Stomach smooth muscle (tissue), 2 donors: ENCODE results near the gene C17orf107.
"Not testable (repeated sequence)": the region's sequence is repeated elsewhere in the genome, so short reads cannot be mapped to it uniquely, and the experiment has no call there.

ENCODE experiments used
- H3K27ac ChIP-seq: one replicate; pipeline ENCODE4 v1.7.0; 2013; ENCODE audit warnings: mild to moderate bottlenecking, low read length, inconsistent platforms
- H3K27me3 ChIP-seq, 2 donors: one replicate each; pipeline ENCODE4 v1.7.0; 2013; ENCODE audit warnings: low read length in 2 of 2; ENCODE audit not compliant: insufficient read depth in 2 of 2, control insufficient read depth in 1 of 2
- H3K36me3 ChIP-seq, 2 donors: one replicate each; pipeline ENCODE4 v1.7.0; 2013; ENCODE audit warnings: low read length in 2 of 2; ENCODE audit not compliant: control insufficient read depth in 2 of 2, insufficient read depth in 2 of 2
- H3K4me1 ChIP-seq: one replicate; pipeline ENCODE4 v1.7.0; 2013; ENCODE audit warnings: low read length; ENCODE audit not compliant: control insufficient read depth, insufficient read depth
- H3K4me3 ChIP-seq, 2 donors: one replicate each; pipeline ENCODE4 v1.7.0; 2013; ENCODE audit warnings: low read length in 2 of 2
- H3K9ac ChIP-seq, 2 donors: one replicate each; pipeline ENCODE4 v1.7.0; 2013; ENCODE audit warnings: low read length in 2 of 2, mild to moderate bottlenecking in 1 of 2
- H3K9me3 ChIP-seq, 2 donors: one replicate each; pipeline ENCODE4 v1.7.0; 2013; ENCODE audit warnings: low read length in 2 of 2; ENCODE audit not compliant: control insufficient read depth in 2 of 2
- donor health status: healthy.
- donor health status: Pancreatic carcinoma.

C17orf107 gene

DNA sequence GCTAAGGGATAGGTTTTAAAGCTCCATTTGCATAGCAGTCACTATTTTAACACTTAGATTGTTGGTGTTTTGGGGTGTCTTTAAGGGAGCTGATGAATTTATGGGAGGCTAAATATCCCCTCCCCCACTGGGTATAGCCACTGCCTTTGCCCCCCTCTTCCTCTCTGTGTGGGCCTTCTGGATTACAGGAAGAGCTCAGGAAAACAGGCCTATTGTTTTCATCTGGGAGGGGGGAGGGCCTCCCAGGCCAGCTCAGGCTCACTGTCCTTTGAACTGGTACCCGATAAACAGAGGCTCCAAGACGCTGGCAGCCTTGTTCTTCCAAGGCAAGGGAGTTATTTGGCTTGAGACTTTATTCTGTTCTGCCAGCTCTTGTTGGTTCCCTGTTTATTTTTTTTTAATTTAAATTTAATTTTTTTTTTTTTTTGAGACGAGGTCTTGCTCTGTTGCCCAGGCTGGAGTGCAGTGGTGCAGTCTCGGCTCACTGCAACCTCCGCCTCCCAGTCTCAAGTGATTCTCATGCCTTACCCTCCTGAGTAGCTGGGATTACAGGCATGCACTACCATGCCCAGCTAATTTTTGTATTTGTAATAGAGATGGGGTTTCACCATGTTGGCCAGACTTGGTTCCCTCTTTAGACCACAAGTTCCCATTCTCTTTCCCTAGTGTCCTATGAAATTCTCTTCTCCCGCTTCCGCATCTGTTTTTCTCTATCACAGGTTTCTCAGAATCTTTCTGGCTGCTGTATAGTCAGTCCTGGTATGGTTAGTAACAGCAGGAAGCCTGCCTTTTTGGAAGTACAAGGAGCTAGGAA lies 41.1 kb upstream of the C17orf107 start:
- Histone ChIP-seq H3K36me3 (peaks cover 0 to 10% of the 10 kb centered on the region in 2 donors), H3K9me3 (no peaks in the 10 kb centered on the region), H3K9ac (no peak overlapping the region), H3K27ac (peak overlapping the region; percentile 24), H3K4me1 (peaks cover 17% of the 10 kb centered on the region), H3K4me3 (no peak overlapping the region), H3K27me3 (no peaks in the 10 kb centered on the region)

DNA sequence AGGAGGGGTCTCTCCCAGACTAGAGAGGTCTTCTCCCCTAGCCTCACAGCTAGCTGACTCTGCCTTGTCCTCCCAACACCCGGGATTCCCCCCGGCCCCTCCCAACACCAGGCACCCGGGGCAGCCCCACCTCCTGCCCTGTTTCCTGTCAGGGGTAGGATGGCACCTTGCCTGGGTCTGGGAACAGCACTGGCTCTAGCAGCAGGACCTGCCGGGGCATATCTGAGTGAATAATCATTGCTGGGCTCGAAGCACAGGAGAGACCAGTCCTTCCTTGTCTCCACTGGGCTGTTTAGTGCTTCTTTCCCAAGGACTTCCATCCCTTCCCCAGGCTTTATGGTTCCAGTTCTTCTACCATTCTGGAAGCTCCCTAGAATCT lies 40.5 kb upstream of the C17orf107 start:
- Histone ChIP-seq H3K4me1 (peaks cover 17% of the 10 kb centered on the region), H3K9me3 (no peaks in the 10 kb centered on the region), H3K9ac (peak overlapping the region in 1 of 2 donors; percentile 13)

DNA sequence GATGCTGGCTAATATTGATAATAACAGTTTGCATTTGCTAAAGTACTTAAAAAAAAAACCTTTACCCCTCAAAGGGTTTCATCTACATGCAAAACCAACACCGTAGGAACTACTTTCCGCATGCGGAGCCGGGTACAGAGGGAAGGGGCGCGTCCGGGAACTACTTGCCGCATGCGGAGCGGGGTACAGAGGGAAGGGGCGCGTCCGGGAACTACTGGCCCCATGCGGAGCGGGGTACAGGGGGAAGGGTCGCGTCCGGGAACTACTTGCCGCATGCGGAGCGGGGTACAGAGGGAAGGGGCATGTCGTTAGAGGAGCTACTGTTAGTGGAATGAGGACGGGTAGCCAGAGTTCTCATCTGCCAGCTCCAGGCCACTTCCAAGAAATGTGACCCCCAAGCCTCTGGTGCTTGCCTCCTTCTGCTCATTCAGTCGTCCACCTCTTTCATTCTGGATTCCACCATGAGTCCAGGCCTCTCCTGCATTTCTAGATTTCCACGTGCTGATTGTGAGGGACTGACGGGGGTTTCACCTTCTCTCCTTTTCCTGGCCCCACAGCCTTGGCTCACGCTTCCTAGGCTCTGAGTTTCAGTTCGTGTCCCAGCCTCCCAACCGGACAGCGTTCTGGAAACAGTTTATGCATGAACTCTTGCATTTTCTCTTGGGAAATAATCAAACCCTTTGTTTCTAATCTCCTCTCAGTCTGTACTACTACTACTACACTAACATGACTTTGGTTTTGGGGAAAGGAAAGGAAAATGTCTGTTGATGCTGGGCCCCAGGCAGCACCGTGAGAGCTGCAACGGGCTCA lies 39.3 kb upstream of the C17orf107 start:
- no peaks in the 10 kb centered on the region for H3K9me3 ChIP-seq
- peaks cover 17% of the 10 kb centered on the region for H3K4me1 ChIP-seq
- H3K4me3 ChIP-seq: no peak overlapping the region
- H3K36me3 ChIP-seq: peaks cover 0 to 9% of the 10 kb centered on the region in 2 donors
- no peak overlapping the region for H3K27ac ChIP-seq
- no peak overlapping the region for H3K9ac ChIP-seq
- H3K27me3 ChIP-seq: no peaks in the 10 kb centered on the region

More for the DNA sequence above, 40.5 kb upstream of the C17orf107 start:
- no peak overlapping the region for H3K27ac ChIP-seq
- H3K27me3 ChIP-seq: no peaks in the 10 kb centered on the region
- H3K36me3 ChIP-seq: peaks cover 0 to 10% of the 10 kb centered on the region in 2 donors
- no peak overlapping the region for H3K4me3 ChIP-seq

DNA sequence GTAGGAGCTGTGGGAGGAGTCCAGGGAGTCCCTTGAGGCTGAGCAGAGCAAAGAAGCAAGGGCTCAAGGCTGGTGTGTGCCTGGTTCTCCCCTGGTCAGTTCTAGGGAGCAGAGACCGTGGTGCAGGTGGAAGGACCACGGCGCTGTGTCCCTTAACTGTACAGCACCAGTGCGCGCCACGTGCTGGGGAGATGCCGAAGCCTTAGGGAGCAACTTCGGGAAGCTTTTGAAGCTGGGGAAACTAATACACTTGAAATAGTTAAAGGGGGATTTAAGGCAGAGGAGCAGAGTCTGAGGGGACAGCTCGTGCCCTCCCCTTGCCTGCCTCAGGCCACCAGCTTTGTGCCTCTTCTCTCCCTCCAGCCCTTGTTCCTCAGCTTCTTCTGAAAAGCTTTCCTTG lies 38.7 kb upstream of the C17orf107 start:
- H3K4me3 ChIP-seq: no peak overlapping the region
- no peaks in the 10 kb centered on the region for H3K9me3 ChIP-seq
- H3K27me3 ChIP-seq: no peaks in the 10 kb centered on the region
- no peak overlapping the region for H3K9ac ChIP-seq
- H3K36me3 ChIP-seq: peaks cover 0 to 9% of the 10 kb centered on the region in 2 donors
- H3K4me1 ChIP-seq: peaks cover 17% of the 10 kb centered on the region
- no peak overlapping the region for H3K27ac ChIP-seq

DNA sequence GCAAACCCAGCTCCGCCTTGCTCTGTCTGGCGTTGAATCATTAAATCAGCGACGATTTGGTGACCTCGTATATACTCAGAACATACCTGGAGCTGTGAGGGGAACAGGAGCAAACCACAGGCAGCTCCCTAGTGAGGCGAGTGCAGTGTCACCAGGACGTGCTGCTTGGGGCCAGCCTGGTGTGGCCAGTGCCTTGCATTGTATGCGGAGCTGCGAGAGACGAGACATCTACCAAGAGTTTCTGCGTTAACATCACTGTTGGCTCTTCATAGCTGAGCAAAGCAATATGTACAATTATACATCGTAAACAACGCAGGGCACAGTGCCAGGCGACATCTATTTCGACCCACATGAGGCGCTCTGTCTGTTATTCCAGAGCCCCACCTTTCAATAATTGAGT lies 38.3 kb upstream of the C17orf107 start:
- peaks cover 0 to 8% of the 10 kb centered on the region in 2 donors for H3K36me3 ChIP-seq
- H3K9ac ChIP-seq: no peak overlapping the region
- peaks cover 17% of the 10 kb centered on the region for H3K4me1 ChIP-seq
- H3K27ac ChIP-seq: no peak overlapping the region
- no peaks in the 10 kb centered on the region for H3K27me3 ChIP-seq
- no peak overlapping the region for H3K4me3 ChIP-seq
- no peaks in the 10 kb centered on the region for H3K9me3 ChIP-seq

DNA sequence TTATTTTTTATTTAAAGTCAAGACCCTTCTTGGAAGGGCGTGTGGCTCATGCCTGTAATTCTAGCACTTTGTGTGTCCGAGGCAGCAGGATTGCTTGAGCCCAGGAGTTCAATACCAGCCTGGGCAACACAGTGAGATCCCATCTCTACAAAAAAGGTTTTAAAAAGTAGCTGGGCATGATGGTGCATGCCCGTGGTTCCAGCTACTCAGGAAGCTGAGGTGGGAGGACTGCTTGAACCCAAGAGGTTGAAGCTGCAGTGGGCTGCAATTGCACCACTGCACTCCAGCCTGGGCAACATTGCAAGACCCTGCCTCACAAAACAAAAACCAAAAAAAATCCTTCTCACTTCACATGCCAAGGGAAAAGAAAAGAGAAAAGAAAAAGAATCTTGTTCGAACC lies 36.6 kb upstream of the C17orf107 start:
- no peaks in the 10 kb centered on the region for H3K27me3 ChIP-seq
- H3K27ac ChIP-seq: no peak overlapping the region
- no peak overlapping the region for H3K9ac ChIP-seq
- H3K4me1 ChIP-seq: peaks cover 17% of the 10 kb centered on the region
- H3K36me3 ChIP-seq: peaks cover 0 to 6% of the 10 kb centered on the region in 2 donors
- no peaks in the 10 kb centered on the region for H3K9me3 ChIP-seq
- H3K4me3 ChIP-seq: no peak overlapping the region

DNA sequence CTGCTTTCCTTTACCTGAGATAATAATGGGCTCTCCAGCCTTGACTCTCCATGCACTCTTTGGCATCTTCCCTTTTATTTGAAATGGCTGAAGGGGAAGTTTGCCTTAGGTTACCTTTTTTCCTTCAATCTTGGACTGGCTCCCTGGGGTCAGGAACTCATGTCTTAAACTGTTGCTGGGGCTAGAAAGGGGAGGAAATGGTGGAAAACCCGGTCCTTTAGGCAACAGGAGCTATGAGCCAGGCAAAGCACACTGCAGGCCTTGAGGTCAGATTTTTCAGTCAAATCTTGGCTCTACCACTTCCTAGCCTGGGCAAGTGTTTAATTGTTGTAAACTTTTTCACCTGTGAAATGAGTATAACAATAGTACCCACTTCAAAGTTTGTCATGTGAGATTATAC lies 36.0 kb upstream of the C17orf107 start:
- Histone ChIP-seq H3K9ac (no peak overlapping the region), H3K36me3 (peaks cover 0 to 6% of the 10 kb centered on the region in 2 donors), H3K27ac (no peak overlapping the region), H3K27me3 (no peaks in the 10 kb centered on the region), H3K4me3 (no peak overlapping the region), H3K4me1 (peaks cover 14% of the 10 kb centered on the region), H3K9me3 (no peaks in the 10 kb centered on the region)

DNA sequence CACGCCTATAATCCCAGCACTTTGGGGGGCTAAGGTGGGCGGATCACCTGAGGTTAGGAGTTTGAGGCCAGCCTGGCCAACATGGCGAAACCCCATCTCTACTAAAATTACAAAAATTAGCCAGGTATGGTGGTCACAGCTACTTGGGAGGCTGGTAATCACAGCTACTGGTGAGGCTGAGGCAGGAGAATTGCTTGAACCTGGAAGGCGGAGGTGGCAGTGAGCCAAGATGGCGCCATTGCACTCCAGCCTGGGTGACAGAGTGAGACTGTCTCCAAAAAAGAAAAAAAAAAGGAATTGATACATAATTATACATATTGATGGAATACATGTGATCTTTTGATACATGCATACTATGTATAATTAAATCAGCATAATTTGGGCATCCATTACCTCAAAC lies 31.8 kb upstream of the C17orf107 start:
- H3K36me3 ChIP-seq, H3K27ac ChIP-seq, H3K27me3 ChIP-seq, H3K4me1 ChIP-seq, H3K9me3 ChIP-seq, H3K4me3 ChIP-seq, H3K9ac ChIP-seq: not testable (repeated sequence)

DNA sequence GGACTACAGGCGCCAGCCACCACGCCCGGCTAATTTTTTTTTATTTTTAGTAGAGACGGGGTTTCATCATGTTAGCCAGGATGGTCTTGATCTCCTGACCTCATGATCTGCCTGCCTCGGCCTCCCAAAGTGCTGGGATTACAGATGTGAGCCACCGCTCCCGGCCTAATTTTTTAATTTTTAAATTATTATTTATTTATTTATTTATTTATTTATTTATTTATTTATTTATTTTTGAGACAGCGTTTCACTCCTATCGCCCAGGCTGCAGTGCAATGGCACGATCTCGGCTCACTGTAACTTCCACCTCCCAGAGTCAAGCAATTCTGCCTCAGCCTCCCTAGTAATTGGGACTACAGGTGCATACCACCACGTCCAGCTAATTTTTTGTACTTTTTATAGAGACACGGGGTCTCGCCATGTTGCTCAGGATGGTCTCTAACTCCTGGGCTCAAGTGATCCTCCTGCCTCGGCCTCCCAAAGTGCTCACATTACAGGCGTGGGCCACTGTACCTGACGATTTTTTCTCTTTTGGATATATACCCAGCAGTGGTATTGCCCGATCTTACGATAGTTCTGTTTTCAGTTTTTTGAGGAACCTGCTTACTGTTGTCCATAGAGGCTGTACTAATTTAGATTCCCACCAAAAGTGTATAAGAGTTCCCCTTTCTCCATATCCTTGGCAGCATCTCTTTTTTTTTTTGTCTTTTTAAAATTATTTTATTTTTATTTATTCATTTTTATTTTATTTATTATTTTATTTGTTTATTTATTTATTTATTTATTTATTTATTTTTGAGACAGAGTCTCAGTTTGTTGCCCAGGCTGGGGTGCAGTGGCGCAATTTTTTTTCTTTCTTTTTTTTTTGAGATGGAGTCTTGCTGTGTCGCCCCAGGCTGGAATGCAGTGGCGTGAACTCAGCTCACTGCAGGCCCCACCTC lies 30.0 kb upstream of the C17orf107 start:
- not testable (repeated sequence) for H3K27ac ChIP-seq

DNA sequence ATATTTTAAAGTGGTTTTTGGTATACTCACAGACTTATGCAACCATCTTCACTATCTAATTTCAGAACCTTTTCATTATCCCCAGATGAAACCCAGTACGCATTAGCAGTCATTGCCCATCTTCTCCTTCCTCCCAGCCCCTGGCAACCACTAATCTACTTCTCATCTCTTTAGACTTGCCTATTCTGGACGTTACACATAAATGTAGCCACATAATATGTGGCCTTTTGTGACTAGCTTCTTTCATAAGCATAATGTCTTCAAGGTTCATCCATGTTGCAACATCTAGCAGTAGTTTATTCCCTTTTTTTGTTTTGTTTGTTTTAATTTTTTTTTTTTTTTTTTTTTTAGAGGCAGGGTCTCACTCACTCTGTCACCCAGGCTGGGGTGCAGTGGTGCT lies 28.5 kb upstream of the C17orf107 start:
- no peak overlapping the region for H3K4me3 ChIP-seq
- H3K9ac ChIP-seq: no peak overlapping the region
- no peaks in the 10 kb centered on the region for H3K4me1 ChIP-seq
- no peaks in the 10 kb centered on the region for H3K27me3 ChIP-seq
- H3K36me3 ChIP-seq: no peaks in the 10 kb centered on the region
- no peak overlapping the region for H3K27ac ChIP-seq
- no peaks in the 10 kb centered on the region for H3K9me3 ChIP-seq

More for the DNA sequence above, 30.0 kb upstream of the C17orf107 start:
- H3K4me1 ChIP-seq, H3K9me3 ChIP-seq, H3K9ac ChIP-seq, H3K36me3 ChIP-seq, H3K27me3 ChIP-seq, H3K4me3 ChIP-seq: not testable (repeated sequence)
